LNCAP (cell line): Measurements from ENCODE around the gene AMPH.

Source experiments
- TF ChIP-seq, protein P1 (sequence below): fragments of 450-650 bp; IDR thresholded peaks from 2 replicates; pipeline ENCODE4 v1.5.1; 2017; ENCODE audit warnings: mild to moderate bottlenecking

AMPH gene

DNA sequence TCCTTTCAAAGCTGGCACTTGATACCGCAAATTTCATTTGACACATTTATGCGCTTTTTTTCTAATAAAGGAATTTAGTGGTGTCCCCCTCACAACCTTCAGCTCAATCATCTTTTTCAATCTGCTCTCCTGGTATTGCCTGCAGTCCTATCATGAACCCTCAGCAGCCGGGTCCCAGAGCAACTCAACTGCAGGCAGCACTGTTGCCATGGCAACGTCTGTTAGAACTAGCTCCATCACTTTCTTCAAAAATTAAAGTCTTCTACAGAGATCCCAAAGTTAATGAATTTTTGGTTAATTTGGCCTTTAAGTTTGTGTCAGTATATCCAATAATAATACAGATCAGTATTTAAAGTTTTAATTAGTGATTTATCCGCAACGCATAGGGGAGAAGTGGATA is 221.6 kb downstream of the AMPH start:
- TF ChIP-seq, protein P1, sequence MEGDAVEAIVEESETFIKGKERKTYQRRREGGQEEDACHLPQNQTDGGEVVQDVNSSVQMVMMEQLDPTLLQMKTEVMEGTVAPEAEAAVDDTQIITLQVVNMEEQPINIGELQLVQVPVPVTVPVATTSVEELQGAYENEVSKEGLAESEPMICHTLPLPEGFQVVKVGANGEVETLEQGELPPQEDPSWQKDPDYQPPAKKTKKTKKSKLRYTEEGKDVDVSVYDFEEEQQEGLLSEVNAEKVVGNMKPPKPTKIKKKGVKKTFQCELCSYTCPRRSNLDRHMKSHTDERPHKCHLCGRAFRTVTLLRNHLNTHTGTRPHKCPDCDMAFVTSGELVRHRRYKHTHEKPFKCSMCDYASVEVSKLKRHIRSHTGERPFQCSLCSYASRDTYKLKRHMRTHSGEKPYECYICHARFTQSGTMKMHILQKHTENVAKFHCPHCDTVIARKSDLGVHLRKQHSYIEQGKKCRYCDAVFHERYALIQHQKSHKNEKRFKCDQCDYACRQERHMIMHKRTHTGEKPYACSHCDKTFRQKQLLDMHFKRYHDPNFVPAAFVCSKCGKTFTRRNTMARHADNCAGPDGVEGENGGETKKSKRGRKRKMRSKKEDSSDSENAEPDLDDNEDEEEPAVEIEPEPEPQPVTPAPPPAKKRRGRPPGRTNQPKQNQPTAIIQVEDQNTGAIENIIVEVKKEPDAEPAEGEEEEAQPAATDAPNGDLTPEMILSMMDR = no peak

DNA sequence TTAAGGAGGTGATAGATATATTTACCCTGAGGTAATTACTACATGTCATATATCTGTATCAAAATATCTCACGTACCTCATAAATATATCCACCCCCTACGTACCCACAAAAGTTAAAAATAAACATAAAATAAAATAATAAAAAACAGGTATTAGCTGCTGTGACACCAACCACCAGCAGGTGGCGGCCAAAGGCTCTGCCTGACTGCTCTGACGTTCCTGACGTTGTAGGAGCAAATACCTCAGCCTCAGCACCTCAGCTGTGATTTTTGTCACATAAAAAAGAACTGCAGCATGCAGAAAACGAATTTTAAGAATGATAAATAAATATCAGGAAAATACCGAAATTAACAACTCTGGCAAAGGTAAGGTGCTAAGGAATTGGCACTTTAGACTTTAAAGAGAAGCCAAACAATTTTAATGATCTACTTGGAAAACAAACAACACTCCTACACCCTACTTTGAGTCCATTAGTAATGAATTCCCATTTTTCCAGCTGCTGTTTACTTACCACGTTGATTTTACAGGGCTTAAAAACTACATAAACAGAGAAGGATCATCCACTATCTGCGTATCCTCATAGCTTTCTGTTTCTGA is 232.3 kb downstream of the AMPH start:
- TF ChIP-seq, protein P1 = peak; percentile 94

DNA sequence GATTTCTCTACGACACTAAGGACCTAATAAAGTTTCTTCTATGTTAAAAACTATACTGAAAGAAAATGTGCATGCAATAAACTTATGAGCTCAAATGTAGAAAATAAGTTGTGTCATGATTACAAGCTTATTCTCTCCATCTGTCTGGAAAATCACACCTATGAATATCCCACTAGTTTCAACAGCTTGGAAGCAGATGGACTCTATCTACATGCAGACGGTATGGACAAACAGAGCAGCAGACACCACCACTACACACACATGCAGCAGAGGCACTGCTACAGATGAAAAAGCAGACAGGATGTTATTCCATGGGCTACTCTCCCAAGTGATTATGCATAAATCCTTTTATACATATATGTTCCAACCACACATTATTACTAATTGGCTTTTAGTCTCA is 234.3 kb downstream of the AMPH start:
- TF ChIP-seq, protein P1 = no peak

DNA sequence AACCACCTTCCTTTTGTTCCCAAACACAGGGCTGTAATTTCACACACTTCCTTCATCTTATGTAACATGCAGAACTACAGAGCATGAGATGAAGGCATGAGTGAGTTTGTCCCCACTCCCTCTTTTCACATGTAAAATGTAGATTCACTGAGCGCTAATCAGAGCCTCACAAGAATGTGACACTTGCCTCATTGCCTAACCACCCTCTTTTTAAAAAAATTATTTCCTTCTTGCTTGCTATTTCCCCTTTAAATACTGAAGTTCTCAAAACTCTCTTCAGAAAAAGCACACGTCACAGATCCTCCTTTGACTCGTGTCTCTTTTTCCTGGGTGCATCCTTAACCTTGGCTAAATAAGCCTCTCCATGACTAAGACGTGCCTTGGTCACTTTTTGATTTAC is 236.5 kb downstream of the AMPH start:
- TF ChIP-seq, protein P1 = no peak

DNA sequence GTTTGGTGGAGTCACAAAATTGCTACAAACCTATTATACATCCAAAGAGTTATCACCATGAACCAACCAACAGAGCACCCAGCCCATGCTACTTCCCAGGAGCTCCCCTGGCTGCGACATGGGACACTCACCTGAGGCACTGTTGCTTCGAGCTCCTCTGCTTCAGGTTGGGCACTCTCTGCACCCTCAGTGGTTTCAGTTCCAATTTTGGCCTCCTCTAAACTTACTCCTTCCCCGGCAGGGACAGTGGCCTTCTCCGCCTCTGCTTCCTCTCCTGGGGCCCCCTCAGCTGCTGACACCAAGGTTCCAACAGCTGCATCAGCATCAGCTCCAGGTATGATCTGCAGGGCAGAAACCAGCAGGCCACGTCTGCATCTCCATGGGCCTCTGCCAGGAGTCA is 237.3 kb downstream of the AMPH start:
- TF ChIP-seq, protein P1 = no peak

DNA sequence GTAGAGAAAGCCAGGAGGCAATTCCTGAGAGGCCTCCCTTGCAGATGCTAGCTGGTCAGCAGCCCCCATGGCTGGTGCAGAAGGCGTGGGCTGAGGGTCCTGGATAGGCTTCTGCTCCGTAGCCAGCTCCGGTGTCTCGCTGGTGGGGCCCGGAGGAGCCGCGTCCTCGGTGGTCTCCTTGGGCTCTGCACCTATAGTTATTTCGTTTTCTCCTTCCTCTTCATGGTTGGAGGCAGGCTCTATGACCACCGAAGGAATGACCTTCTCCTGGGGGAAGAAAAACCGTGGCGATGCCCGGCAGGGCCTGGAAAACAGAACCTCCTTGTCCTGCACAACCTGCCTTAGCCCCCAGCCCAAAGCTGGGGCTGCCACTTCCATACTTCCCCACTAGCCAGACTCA is 239.4 kb downstream of the AMPH start:
- TF ChIP-seq, protein P1 = no peak

DNA sequence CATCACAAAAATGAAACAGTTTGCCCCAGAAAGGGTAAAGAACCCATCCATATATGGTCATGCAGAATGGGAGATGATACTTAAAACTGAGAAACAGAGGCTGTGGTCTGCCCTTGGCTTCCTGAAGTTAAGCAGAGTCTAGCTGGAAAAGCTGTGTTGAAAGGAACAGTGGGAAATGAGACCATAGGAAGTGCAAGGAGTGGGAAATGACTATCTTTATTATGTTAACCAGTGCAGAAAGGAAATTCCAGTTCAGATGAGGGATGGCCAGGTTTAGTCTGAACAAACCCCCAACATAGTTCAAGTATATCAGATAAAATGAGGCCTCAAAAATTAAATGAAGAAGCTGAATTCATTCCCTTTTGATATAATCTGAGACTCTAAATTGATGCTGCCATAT is 245.5 kb downstream of the AMPH start:
- TF ChIP-seq, protein P1 = no peak

DNA sequence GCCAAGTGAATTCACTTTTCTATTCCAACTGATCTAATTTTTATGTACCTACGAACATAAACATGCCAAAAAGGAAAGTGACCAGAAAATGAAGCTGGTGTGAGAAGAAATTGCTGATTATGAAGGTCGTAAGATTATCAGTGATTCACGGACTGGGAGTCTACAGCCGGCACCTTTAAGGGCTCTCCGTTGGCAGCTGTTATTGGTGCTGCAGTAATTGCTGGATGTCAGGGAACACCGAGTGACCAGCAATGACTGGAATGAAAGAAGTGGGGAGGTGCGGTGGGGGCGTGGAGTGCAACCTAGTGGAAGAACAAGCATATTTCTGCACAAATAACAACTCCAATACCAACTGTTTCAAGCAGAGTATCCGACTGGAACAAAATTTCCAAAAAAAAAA is 247.9 kb downstream of the AMPH start:
- TF ChIP-seq, protein P1 = no peak
